ENCODE measurements around the gene VPREB3. TPM values are rescaled to one million over a fixed set of nuclear protein-coding genes. Genes with fewer than 3 reads are reported as not detected.

VPREB3 gene
- polyA plus RNA-seq, 1 of the 3 experiments (the other 2 are of a cell fraction), result not detected

DNA sequence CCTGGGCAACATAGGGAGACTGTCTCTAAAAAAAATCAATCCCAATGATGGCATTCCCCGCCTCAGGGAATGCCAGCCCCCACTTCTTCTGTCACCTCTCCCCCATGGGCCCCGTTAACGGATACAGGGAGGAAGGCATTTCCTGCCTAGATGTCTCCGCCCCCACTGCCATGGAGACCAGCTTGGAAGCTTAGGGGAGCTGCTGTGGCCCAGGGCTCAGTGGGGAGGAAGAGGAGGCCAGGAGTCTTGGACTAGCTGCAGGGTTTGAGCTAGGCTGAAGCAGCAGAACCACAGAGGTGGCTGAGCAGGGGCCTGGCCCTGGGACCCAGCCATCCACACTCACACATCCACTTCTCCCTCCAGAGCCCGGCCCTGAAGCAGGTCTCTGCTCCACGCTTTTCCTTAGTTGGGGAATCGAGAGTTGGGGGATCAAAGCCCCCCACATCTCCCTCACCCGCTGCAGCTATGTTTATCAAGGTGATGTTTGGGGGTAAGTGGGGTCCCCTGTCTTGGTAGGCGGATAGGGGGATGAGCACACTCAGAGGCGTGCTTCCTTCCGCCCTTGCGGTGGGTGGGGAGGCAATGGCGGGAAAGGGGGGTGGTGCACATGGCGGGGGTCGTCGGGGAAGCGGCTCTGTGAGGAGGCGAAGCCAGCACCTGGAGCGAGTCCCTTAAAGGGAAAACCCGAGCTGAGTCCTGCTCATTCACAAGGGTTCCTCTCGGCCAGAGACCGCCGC is 8.8 kb upstream of the VPREB3 start, which contains the start of gene C22orf15:
C22orf15 (plus strand) TSS at position 149 of the 737 bp plus-strand sequence; CDS start at position 466, 317 bp downstream.
- Histone ChIP-seq H3K79me2 (ENCODE audit: insufficient read depth) (peaks cover 9% of the 10 kb centered on the region; the same call in 1 of the 2 replicates), H3K9me2 (no peaks in the 10 kb centered on the region), H3K4me3 (ENCODE audit: low read depth in 2 of 2, low read length in 1 of 2) (no peak within 1 kb of the TSS), H2AFZ (ENCODE audit: low read depth) (0 out of 2 replicates have a peak within 1 kb of the TSS, but pooled peaks have one; percentile 45), H3K36me3 (replicated peaks in 1 of 2; ENCODE audit: control insufficient read depth in 1 of 2, insufficient read depth in 2 of 2, low read length in 1 of 2) (no peaks in the 10 kb centered on the region), H3K9me3 (no peaks in the 10 kb centered on the region), H3K27ac (ENCODE audit: low read depth in 2 of 2, low read length in 1 of 2) (no peak within 1 kb of the TSS), H3K27me3 (ENCODE audit: insufficient read depth) (no peaks in the 10 kb centered on the region), H3K4me2 (peak within 1 kb of the TSS; percentile 51), H4K20me1 (ENCODE audit: insufficient read depth) (no peaks in the 10 kb centered on the region), H3K4me1 (ENCODE audit: control insufficient read depth in 1 of 2, insufficient read depth in 2 of 2, low read depth in 1 of 2, low read length in 1 of 2) (peaks cover 7% of the 10 kb centered on the region in 2 experiments; a peak in 2 of 4 replicates), H3F3A (replicated peaks; ENCODE audit: insufficient read depth) (no peaks in the 10 kb centered on the region), H3K9ac (no peak within 1 kb of the TSS)
- peak; percentile 19 for DNase-seq
- 84% methylated on average over 17 of the region's 23 CpGs for WGBS (ENCODE audit: low lambda C conversion rate)
- CTCF ChIA-PET, result interaction anchor here (1.5 to 14.9 kb wide), 2 partner anchors 8 to 85 kb away, joined by 3 to 277 read pairs; no protein-coding TSS in a partner anchor
- TF ChIP-seq RXRA (IDR thresholded peaks at IDR 0.05; ENCODE audit: borderline replicate concordance, low read depth), result no peak
- TF ChIP-seq, protein P1, sequence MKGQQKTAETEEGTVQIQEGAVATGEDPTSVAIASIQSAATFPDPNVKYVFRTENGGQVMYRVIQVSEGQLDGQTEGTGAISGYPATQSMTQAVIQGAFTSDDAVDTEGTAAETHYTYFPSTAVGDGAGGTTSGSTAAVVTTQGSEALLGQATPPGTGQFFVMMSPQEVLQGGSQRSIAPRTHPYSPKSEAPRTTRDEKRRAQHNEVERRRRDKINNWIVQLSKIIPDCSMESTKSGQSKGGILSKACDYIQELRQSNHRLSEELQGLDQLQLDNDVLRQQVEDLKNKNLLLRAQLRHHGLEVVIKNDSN (IDR thresholded peaks at IDR 0.05; ENCODE audit: borderline replicate concordance, low read depth), result no peak
- POLR2A ChIA-PET, result interaction anchor here (0.5 kb wide), 1 partner anchor 15 kb away, joined by 3 read pairs; no protein-coding TSS in a partner anchor

DNA sequence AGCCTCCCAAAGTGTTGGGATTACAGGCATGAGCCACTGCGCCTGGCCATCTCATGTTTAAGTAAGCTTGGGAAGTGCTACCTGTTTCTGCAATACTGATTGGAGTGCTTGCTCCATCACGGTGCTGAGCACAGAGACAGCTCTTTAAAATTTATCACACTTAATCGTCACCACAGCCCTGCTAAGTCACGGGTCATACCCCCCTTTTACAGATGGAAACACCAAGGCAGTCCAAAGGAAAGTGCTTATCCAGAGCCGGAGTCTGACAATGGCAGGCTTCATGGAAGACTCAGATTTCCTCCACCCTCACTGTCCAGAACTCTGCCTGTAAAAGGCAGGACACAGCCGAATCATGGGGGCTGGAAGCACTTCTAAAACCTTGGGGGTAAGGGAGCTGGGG is 5.8 kb upstream of the VPREB3 start:
- Histone ChIP-seq H3K4me3 (ENCODE audit: low read depth in 2 of 2, low read length in 1 of 2) (no peak overlapping the region), H4K20me1 (ENCODE audit: insufficient read depth) (no peaks in the 10 kb centered on the region), H2AFZ (ENCODE audit: low read depth) (no peak overlapping the region), H3K27ac (ENCODE audit: low read depth in 2 of 2, low read length in 1 of 2) (no peak overlapping the region), H3K36me3 (replicated peaks in 1 of 2; ENCODE audit: control insufficient read depth in 1 of 2, insufficient read depth in 2 of 2, low read length in 1 of 2) (no peaks in the 10 kb centered on the region), H3K27me3 (ENCODE audit: insufficient read depth) (no peaks in the 10 kb centered on the region), H3F3A (replicated peaks; ENCODE audit: insufficient read depth) (no peaks in the 10 kb centered on the region), H3K9me2 (no peaks in the 10 kb centered on the region), H3K4me1 (ENCODE audit: control insufficient read depth in 1 of 2, insufficient read depth in 2 of 2, low read depth in 1 of 2, low read length in 1 of 2) (peaks cover 0 to 7% of the 10 kb centered on the region in 2 experiments; a peak in 2 of 4 replicates), H3K9me3 (no peaks in the 10 kb centered on the region), H3K9ac (no peak overlapping the region), H3K4me2 (no peak overlapping the region), H3K79me2 (ENCODE audit: insufficient read depth) (no peaks in the 10 kb centered on the region)
- CTCF ChIA-PET, result interaction anchor here (0.7 to 3.7 kb wide), 2 partner anchors 8 to 90 kb away, joined by 3 to 24 read pairs; partner anchors contain the start of gene CHCHD10
- DNase-seq, result no peak
- no peak for TF ChIP-seq FOSL2 (IDR thresholded peaks at IDR 0.05; ENCODE audit: borderline replicate concordance, low read depth)
- TF ChIP-seq MEF2A (IDR thresholded peaks at IDR 0.05; ENCODE audit: borderline replicate concordance, low read depth), result no peak
- TF ChIP-seq, protein P2, sequence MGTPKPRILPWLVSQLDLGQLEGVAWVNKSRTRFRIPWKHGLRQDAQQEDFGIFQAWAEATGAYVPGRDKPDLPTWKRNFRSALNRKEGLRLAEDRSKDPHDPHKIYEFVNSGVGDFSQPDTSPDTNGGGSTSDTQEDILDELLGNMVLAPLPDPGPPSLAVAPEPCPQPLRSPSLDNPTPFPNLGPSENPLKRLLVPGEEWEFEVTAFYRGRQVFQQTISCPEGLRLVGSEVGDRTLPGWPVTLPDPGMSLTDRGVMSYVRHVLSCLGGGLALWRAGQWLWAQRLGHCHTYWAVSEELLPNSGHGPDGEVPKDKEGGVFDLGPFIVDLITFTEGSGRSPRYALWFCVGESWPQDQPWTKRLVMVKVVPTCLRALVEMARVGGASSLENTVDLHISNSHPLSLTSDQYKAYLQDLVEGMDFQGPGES (IDR thresholded peaks at IDR 0.05; ENCODE audit: low read depth, low read length), result no peak
- no peak for TF ChIP-seq MXI1 (IDR thresholded peaks at IDR 0.05; ENCODE audit: low read depth, low read length)
- TF ChIP-seq, protein P3, sequence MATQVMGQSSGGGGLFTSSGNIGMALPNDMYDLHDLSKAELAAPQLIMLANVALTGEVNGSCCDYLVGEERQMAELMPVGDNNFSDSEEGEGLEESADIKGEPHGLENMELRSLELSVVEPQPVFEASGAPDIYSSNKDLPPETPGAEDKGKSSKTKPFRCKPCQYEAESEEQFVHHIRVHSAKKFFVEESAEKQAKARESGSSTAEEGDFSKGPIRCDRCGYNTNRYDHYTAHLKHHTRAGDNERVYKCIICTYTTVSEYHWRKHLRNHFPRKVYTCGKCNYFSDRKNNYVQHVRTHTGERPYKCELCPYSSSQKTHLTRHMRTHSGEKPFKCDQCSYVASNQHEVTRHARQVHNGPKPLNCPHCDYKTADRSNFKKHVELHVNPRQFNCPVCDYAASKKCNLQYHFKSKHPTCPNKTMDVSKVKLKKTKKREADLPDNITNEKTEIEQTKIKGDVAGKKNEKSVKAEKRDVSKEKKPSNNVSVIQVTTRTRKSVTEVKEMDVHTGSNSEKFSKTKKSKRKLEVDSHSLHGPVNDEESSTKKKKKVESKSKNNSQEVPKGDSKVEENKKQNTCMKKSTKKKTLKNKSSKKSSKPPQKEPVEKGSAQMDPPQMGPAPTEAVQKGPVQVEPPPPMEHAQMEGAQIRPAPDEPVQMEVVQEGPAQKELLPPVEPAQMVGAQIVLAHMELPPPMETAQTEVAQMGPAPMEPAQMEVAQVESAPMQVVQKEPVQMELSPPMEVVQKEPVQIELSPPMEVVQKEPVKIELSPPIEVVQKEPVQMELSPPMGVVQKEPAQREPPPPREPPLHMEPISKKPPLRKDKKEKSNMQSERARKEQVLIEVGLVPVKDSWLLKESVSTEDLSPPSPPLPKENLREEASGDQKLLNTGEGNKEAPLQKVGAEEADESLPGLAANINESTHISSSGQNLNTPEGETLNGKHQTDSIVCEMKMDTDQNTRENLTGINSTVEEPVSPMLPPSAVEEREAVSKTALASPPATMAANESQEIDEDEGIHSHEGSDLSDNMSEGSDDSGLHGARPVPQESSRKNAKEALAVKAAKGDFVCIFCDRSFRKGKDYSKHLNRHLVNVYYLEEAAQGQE (IDR thresholded peaks at IDR 0.05; ENCODE audit: low read depth, low read length), result no peak
- TF ChIP-seq NFIC (IDR thresholded peaks at IDR 0.05; ENCODE audit: borderline replicate concordance), result no peak
- TF ChIP-seq TCF12 (IDR thresholded peaks at IDR 0.05), result no peak
- TF ChIP-seq YY1 (IDR thresholded peaks at IDR 0.05; ENCODE audit: low read depth), result no peak
- no peak for TF ChIP-seq JUND (IDR thresholded peaks at IDR 0.05)
- TF ChIP-seq, protein P4, sequence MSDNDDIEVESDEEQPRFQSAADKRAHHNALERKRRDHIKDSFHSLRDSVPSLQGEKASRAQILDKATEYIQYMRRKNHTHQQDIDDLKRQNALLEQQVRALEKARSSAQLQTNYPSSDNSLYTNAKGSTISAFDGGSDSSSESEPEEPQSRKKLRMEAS (IDR thresholded peaks at IDR 0.05; ENCODE audit: low read depth), result no peak
- TF ChIP-seq, protein P5, sequence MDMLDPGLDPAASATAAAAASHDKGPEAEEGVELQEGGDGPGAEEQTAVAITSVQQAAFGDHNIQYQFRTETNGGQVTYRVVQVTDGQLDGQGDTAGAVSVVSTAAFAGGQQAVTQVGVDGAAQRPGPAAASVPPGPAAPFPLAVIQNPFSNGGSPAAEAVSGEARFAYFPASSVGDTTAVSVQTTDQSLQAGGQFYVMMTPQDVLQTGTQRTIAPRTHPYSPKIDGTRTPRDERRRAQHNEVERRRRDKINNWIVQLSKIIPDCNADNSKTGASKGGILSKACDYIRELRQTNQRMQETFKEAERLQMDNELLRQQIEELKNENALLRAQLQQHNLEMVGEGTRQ (IDR thresholded peaks at IDR 0.05; ENCODE audit: borderline replicate concordance, low read depth, low read length), result no peak
- no peak for TF ChIP-seq FOXM1 (IDR thresholded peaks at IDR 0.05; ENCODE audit: low read depth)
- TF ChIP-seq RAD21 (IDR thresholded peaks at IDR 0.05; ENCODE audit: low read length), result no peak
- TF ChIP-seq SIN3A (IDR thresholded peaks at IDR 0.05; ENCODE audit: borderline replicate concordance, low read depth, low read length), result no peak
- 75% methylated on average over 6 of the region's 6 CpGs for WGBS (ENCODE audit: low lambda C conversion rate)
- POLR2A ChIA-PET, result interaction anchor here (1.0 kb wide), 1 partner anchor 9 kb away, joined by 4 read pairs; the partner anchor contains the start of gene ZNF70
